HepG2 (cell line): ENCODE measurements around the gene CLCN2. TPM values are rescaled to one million over a fixed set of nuclear protein-coding genes. Genes with fewer than 3 reads are reported as not detected.

Experiments used
- BCL6 ChIP-seq: IDR thresholded peaks from 2 replicates; pipeline ENCODE4 v1.6.1; 2016; ENCODE audit warnings: missing genetic modification reagents, missing compliant biosample characterization
- HOXA5 ChIP-seq: sonication (generic); formaldehyde crosslinking; IDR thresholded peaks from 2 replicates; pipeline ENCODE4 v1.4.0; 2020; ENCODE audit warnings: missing genetic modification reagents
- SETDB1 ChIP-seq: sonication (generic); formaldehyde crosslinking; IDR thresholded peaks from 2 replicates; pipeline ENCODE4 v1.5.1; 2020; ENCODE audit warnings: missing genetic modification reagents, mild to moderate bottlenecking, borderline replicate concordance
- ZBTB10 ChIP-seq: sonication (generic); formaldehyde crosslinking; IDR thresholded peaks from 2 replicates; pipeline ENCODE4 v1.4.0; 2020; ENCODE audit warnings: missing genetic modification reagents, borderline replicate concordance
- polyA plus RNA-seq, 8 experiments: library from polyadenylated mRNA; depleted of rRNA in 3 of 8; stranded (reverse) in 7 of 8; unstranded in 1 of 8; fragments of >200 nt; fragmentation: Illumina TruSeq in 4 of 8; extraction: Trizol in 4 of 8; gene quantifications; 2 replicates each; pipeline versions ENCODE4 v1.2.1 to v1.2.3, GENCODE V29; 2011 to 2016; ENCODE audit warnings: low read depth in 4 of 8, missing spikeins in 1 of 8, mixed read lengths in 1 of 8; ENCODE audit not compliant: insufficient read depth in 1 of 8
- total RNA-seq, 5 experiments: library from RNA; depleted of rRNA; stranded (reverse); fragments of >200 nt; fragmentation: Illumina TruSeq; extraction: Trizol; gene quantifications; 2 replicates each; pipeline ENCODE4 v1.2.3, GENCODE V29; 2016; ENCODE audit warnings: low read depth in 1 of 5
- TF ChIP-seq, protein P1 (sequence below): sonication (generic); formaldehyde crosslinking; IDR thresholded peaks from 2 replicates; pipeline ENCODE4 v1.4.0; 2020; ENCODE audit warnings: missing genetic modification reagents

The CLCN2 gene
- total and polyA plus RNA-seq, 2 of the 13 experiments (the other 11 are each of a cell fraction or from before 2014, with no cell fraction given), result 11.4 to 13.5 TPM

DNA sequence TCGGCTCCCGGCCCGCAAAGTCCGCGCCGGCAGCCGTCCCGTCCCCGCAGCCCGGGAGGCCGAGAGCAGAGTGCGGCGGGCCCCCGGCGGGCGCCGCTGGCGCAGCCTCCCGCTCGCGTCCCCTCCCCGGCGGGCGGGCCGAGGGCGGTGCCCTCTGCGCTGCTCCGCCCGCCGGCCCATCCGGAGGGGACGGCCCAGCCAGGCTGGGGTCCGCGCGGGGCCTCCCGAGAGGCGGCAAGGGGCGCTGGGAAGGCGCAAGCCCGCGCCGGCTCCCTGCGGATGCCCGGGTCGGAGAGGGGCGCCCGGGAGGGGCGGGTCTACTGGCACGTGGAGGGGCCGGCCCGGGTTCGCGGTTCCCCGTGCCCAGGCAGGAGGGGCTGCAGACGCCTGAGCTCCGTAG, at the start of gene CLCN2, which contains the start of gene POLR2H (continued):
- TF ChIP-seq ZBTB10 (CRISPR knock-in tag), result 0 out of 2 replicates have a peak, but pooled peaks have one; percentile 30
- TF ChIP-seq, protein P1, sequence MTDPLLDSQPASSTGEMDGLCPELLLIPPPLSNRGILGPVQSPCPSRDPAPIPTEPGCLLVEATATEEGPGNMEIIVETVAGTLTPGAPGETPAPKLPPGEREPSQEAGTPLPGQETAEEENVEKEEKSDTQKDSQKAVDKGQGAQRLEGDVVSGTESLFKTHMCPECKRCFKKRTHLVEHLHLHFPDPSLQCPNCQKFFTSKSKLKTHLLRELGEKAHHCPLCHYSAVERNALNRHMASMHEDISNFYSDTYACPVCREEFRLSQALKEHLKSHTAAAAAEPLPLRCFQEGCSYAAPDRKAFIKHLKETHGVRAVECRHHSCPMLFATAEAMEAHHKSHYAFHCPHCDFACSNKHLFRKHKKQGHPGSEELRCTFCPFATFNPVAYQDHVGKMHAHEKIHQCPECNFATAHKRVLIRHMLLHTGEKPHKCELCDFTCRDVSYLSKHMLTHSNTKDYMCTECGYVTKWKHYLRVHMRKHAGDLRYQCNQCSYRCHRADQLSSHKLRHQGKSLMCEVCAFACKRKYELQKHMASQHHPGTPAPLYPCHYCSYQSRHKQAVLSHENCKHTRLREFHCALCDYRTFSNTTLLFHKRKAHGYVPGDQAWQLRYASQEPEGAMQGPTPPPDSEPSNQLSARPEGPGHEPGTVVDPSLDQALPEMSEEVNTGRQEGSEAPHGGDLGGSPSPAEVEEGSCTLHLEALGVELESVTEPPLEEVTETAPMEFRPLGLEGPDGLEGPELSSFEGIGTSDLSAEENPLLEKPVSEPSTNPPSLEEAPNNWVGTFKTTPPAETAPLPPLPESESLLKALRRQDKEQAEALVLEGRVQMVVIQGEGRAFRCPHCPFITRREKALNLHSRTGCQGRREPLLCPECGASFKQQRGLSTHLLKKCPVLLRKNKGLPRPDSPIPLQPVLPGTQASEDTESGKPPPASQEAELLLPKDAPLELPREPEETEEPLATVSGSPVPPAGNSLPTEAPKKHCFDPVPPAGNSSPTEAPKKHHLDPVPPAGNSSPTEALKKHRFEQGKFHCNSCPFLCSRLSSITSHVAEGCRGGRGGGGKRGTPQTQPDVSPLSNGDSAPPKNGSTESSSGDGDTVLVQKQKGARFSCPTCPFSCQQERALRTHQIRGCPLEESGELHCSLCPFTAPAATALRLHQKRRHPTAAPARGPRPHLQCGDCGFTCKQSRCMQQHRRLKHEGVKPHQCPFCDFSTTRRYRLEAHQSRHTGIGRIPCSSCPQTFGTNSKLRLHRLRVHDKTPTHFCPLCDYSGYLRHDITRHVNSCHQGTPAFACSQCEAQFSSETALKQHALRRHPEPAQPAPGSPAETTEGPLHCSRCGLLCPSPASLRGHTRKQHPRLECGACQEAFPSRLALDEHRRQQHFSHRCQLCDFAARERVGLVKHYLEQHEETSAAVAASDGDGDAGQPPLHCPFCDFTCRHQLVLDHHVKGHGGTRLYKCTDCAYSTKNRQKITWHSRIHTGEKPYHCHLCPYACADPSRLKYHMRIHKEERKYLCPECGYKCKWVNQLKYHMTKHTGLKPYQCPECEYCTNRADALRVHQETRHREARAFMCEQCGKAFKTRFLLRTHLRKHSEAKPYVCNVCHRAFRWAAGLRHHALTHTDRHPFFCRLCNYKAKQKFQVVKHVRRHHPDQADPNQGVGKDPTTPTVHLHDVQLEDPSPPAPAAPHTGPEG (CRISPR knock-in tag), result peak; percentile 60; the same call in 1 of the 2 replicates
- 0 out of 2 replicates have a peak, but pooled peaks have one; percentile 38 for TF ChIP-seq HOXA5 (CRISPR knock-in tag)
- no peak for TF ChIP-seq BCL6 (CRISPR knock-in tag)
- no peak for TF ChIP-seq SETDB1 (CRISPR knock-in tag)
